HepG2 (cell line): Measurements from ENCODE around the gene SRSF6. TPM values are rescaled to one million over a fixed set of nuclear protein-coding genes. Genes with fewer than 3 reads are reported as not detected.

Source experiments
- AHR ChIP-seq: IDR thresholded peaks from 2 replicates; pipeline ENCODE4 v1.6.1; 2018; ENCODE audit warnings: missing genetic modification reagents, missing compliant biosample characterization
- ATF1 ChIP-seq: IDR thresholded peaks from 2 replicates; pipeline ENCODE4 v1.6.1; 2016; ENCODE audit warnings: mild to moderate bottlenecking, control low read depth
- BRCA1 ChIP-seq: sonication (generic); formaldehyde crosslinking; IDR thresholded peaks from 2 replicates; pipeline ENCODE4 v1.4.0; 2020; ENCODE audit warnings: missing genetic modification reagents
- CBX2 ChIP-seq, 2 experiments: fragments of 200-600 bp in 1 of 2; sonication (generic); formaldehyde crosslinking in 1 of 2; IDR thresholded peaks; 2 replicates each; pipeline versions ENCODE4 v1.7.0 to v1.8.1; 2018 to 2022; ENCODE audit warnings: low read depth in 2 of 2, low read length in 1 of 2, mild to moderate bottlenecking in 1 of 2, missing genetic modification reagents in 1 of 2
- DNMT1 ChIP-seq: sonication (generic); formaldehyde crosslinking; IDR thresholded peaks from 2 replicates; pipeline ENCODE4 v1.5.1; 2020; ENCODE audit warnings: mild to moderate bottlenecking, missing genetic modification reagents
- JARID2 ChIP-seq: sonication (generic); formaldehyde crosslinking; IDR thresholded peaks from 2 replicates; pipeline ENCODE4 v1.8.1; 2023; ENCODE audit warnings: missing genetic modification reagents, inconsistent platforms; ENCODE audit not compliant: insufficient replicate concordance
- NFE2L2 ChIP-seq: fragments of 150-350 bp; IDR thresholded peaks from 2 replicates; pipeline ENCODE4 v1.6.1; 2014; ENCODE audit warnings: low read length
- RNF219 ChIP-seq: sonication (generic); formaldehyde crosslinking; IDR thresholded peaks from 2 replicates; pipeline ENCODE4 v1.5.0; 2020; ENCODE audit warnings: mild to moderate bottlenecking, missing genetic modification reagents
- SNAPC5 ChIP-seq: sonication (generic); formaldehyde crosslinking; IDR thresholded peaks from 2 replicates; pipeline ENCODE4 v1.8.1; 2023; ENCODE audit warnings: mild to moderate bottlenecking, missing genetic modification reagents, borderline replicate concordance
- SSRP1 ChIP-seq: IDR thresholded peaks from 2 replicates; pipeline ENCODE4 v1.6.1; 2016; ENCODE audit warnings: control low read depth
- ZBTB49 ChIP-seq: sonication (generic); formaldehyde crosslinking; IDR thresholded peaks from 2 replicates; pipeline ENCODE4 v1.4.0; 2020; ENCODE audit warnings: missing genetic modification reagents, borderline replicate concordance
- ZNF17 ChIP-seq: sonication (generic); formaldehyde crosslinking; IDR thresholded peaks from 2 replicates; pipeline ENCODE4 v1.5.0; 2020; ENCODE audit warnings: mild to moderate bottlenecking, missing genetic modification reagents
- ZNF280B ChIP-seq: sonication (generic); formaldehyde crosslinking; IDR thresholded peaks from 2 replicates; pipeline ENCODE4 v1.5.0; 2020; ENCODE audit warnings: missing genetic modification reagents, mild to moderate bottlenecking, borderline replicate concordance
- ZNF468 ChIP-seq: sonication (generic); formaldehyde crosslinking; IDR thresholded peaks from 2 replicates; pipeline ENCODE4 v1.8.0; 2022; ENCODE audit warnings: mild to moderate bottlenecking, moderate library complexity, missing genetic modification reagents
- ZNF556 ChIP-seq: sonication (generic); formaldehyde crosslinking; IDR thresholded peaks from 2 replicates; pipeline ENCODE4 v1.4.0; 2020; ENCODE audit warnings: mild to moderate bottlenecking, missing genetic modification reagents, borderline replicate concordance
- ZNF614 ChIP-seq: IDR thresholded peaks from 2 replicates; pipeline ENCODE4 v1.6.1; 2018; ENCODE audit warnings: missing biosample characterization, missing genetic modification reagents, inconsistent platforms, borderline replicate concordance
- ZNF710 ChIP-seq: sonication (generic); formaldehyde crosslinking; IDR thresholded peaks from 2 replicates; pipeline ENCODE4 v1.5.0; 2020; ENCODE audit warnings: mild to moderate bottlenecking, missing genetic modification reagents, borderline replicate concordance
- polyA plus RNA-seq, 8 experiments: library from polyadenylated mRNA; depleted of rRNA in 3 of 8; stranded (reverse) in 7 of 8; unstranded in 1 of 8; fragments of >200 nt; fragmentation: Illumina TruSeq in 4 of 8; extraction: Trizol in 4 of 8; gene quantifications; 2 replicates each; pipeline versions ENCODE4 v1.2.1 to v1.2.3, GENCODE V29; 2011 to 2016; ENCODE audit warnings: low read depth in 4 of 8, missing spikeins in 1 of 8, mixed read lengths in 1 of 8; ENCODE audit not compliant: insufficient read depth in 1 of 8
- total RNA-seq, 5 experiments: library from RNA; depleted of rRNA; stranded (reverse); fragments of >200 nt; fragmentation: Illumina TruSeq; extraction: Trizol; gene quantifications; 2 replicates each; pipeline ENCODE4 v1.2.3, GENCODE V29; 2016; ENCODE audit warnings: low read depth in 1 of 5
- TF ChIP-seq, protein P1 (sequence below): IDR thresholded peaks from 2 replicates; pipeline ENCODE4 v1.6.1; 2018; ENCODE audit warnings: missing genetic modification reagents

The SRSF6 gene
- total and polyA plus RNA-seq, 2 of the 13 experiments (the other 11 are each of a cell fraction or from before 2014, with no cell fraction given), result 156 to 194 TPM

- no peak for TF ChIP-seq ZBTB49
- no peak for TF ChIP-seq ATF1 (CRISPR knock-in tag)
- TF ChIP-seq ZNF280B (CRISPR knock-in tag), result peak; percentile 19; the same call in 1 of the 2 replicates
- TF ChIP-seq DNMT1 (CRISPR knock-in tag), result peak; percentile 92; the same call in 1 of the 2 replicates
- peak; percentile 67; the same call in 1 of the 2 replicates for TF ChIP-seq ZNF614 (CRISPR knock-in tag)
- TF ChIP-seq NFE2L2, result no peak
- TF ChIP-seq SSRP1, result no peak
- peak; percentile 91; the same call in 1 of the 2 replicates for TF ChIP-seq ZNF710 (CRISPR knock-in tag)
- TF ChIP-seq, protein P1, sequence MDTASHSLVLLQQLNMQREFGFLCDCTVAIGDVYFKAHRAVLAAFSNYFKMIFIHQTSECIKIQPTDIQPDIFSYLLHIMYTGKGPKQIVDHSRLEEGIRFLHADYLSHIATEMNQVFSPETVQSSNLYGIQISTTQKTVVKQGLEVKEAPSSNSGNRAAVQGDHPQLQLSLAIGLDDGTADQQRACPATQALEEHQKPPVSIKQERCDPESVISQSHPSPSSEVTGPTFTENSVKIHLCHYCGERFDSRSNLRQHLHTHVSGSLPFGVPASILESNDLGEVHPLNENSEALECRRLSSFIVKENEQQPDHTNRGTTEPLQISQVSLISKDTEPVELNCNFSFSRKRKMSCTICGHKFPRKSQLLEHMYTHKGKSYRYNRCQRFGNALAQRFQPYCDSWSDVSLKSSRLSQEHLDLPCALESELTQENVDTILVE (CRISPR knock-in tag), result no peak
- 0 out of 2 replicates have a peak, but pooled peaks have one; percentile 20 for TF ChIP-seq SNAPC5 (CRISPR knock-in tag)
- no peak; the same call in 1 of the 2 replicates for TF ChIP-seq BRCA1 (CRISPR knock-in tag)
- TF ChIP-seq ZNF556 (CRISPR knock-in tag), result peak; percentile 92
- no peak for TF ChIP-seq ZNF468 (CRISPR knock-in tag)
- TF ChIP-seq ZNF17 (CRISPR knock-in tag), result 0 out of 2 replicates have a peak, but pooled peaks have one; percentile 8
- TF ChIP-seq AHR, result peak; percentile 66; the same call in 1 of the 2 replicates
- TF ChIP-seq RNF219 (CRISPR knock-in tag), result no peak
- TF ChIP-seq CBX2 (IDR thresholded peaks at IDR 0.05; ENCODE audit: low read depth, low read length), result no peak
- TF ChIP-seq CBX2 (CRISPR knock-in tag; IDR thresholded peaks at IDR 0.05; ENCODE audit: low read depth), result no peak
- TF ChIP-seq JARID2 (CRISPR knock-in tag), result no peak
Observed at GRCh38 chr20:43507150-43508080, 49.7 kb downstream of the SRSF6 start, which contains the start of gene L3MBTL1 (continued).
